Gastroesophageal sphincter (tissue), 4 donors: ENCODE measurements around the gene UTP20. TPM values are rescaled to one million over a fixed set of nuclear protein-coding genes. Genes with fewer than 3 reads are reported as not detected.
"Not testable (repeated sequence)": the region's sequence is repeated elsewhere in the genome, so short reads cannot be mapped to it uniquely, and the experiment has no call there.

Experiments used
- ATAC-seq: fragments of 150-250 bp; one replicate; pipeline ENCODE4 v1.9.1; 2016; ENCODE audit warnings: mild to moderate bottlenecking, moderate library complexity
- H3K27ac ChIP-seq, 4 donors: fragments of 200-600 bp; sonication (generic) in 3 of 4; 1 replicate in 3 of 4; 2 replicates in 1 of 4; pipeline ENCODE4 v1.5.1; 2016 to 2019
- H3K27me3 ChIP-seq: fragments of 200-600 bp; sonication (generic); one replicate; pipeline ENCODE4 v1.5.1; 2019
- H3K36me3 ChIP-seq, 2 donors: fragments of 200-600 bp; sonication (generic); one replicate each; pipeline ENCODE4 v1.5.1; 2019; ENCODE audit warnings: control low read depth in 1 of 2
- H3K4me1 ChIP-seq, 3 donors: fragments of 200-600 bp; sonication (generic); 1 replicate in 2 of 3; 2 replicates in 1 of 3; pipeline ENCODE4 v1.5.1; 2016 to 2019; ENCODE audit warnings: control low read depth in 2 of 3
- H3K4me3 ChIP-seq, 2 donors: fragments of 200-600 bp; sonication (generic); one replicate each; pipeline ENCODE4 v1.5.1; 2019; ENCODE audit warnings: mild to moderate bottlenecking in 1 of 2, moderate library complexity in 1 of 2
- H3K9me3 ChIP-seq, 3 donors: fragments of 200-600 bp; sonication (generic); one replicate each; pipeline ENCODE4 v1.5.1; 2017 to 2019; ENCODE audit warnings: control low read depth in 2 of 3
- CTCF ChIP-seq, 4 experiments: fragments of 200-600 bp in 2 of 4; fragments of 450-650 bp in 2 of 4; sonication (generic) in 1 of 4; IDR thresholded peaks; one replicate each; pipeline ENCODE4 v1.5.1; 2017 to 2019; ENCODE audit warnings: antibody characterized with exemption in 4 of 4, mild to moderate bottlenecking in 2 of 4, moderate library complexity in 2 of 4
- EP300 ChIP-seq: sonication (generic); formaldehyde crosslinking; IDR thresholded peaks from one replicate; pipeline ENCODE4 v1.6.1; 2017; ENCODE audit warnings: antibody characterized with exemption, mild to moderate bottlenecking
- POLR2A ChIP-seq, 2 donors: fragments of 450-650 bp; IDR thresholded peaks; one replicate each; pipeline ENCODE4 v1.6.1; 2017; ENCODE audit warnings: antibody characterized with exemption in 2 of 2, mild to moderate bottlenecking in 2 of 2, moderate library complexity in 1 of 2
- POLR2AphosphoS5 ChIP-seq: sonication (generic); formaldehyde crosslinking; IDR thresholded peaks from one replicate; pipeline ENCODE4 v1.6.1; 2017; ENCODE audit warnings: antibody characterized with exemption
- WGBS, 2 donors: methylation state at CpG; one replicate each; pipeline ENCODE4 v1.1.5; 2018; ENCODE audit warnings: low coverage in 1 of 2; 5-methylcytosine and 5-hydroxymethylcytosine counted together
- total RNA-seq, 4 donors: library from RNA; depleted of rRNA; stranded (reverse); fragments of >200 nt; gene quantifications; one replicate each; pipeline ENCODE4 v1.1.0, GENCODE V29; 2016

UTP20 gene
- total RNA-seq, 4 donors from 2014 or later: 9.4 to 12.5 (median 11.8) TPM

GRCh38 chr12:101372431-101372830, 92.5 kb downstream of the UTP20 start:
- no peak for TF ChIP-seq POLR2AphosphoS5
- no peak for TF ChIP-seq CTCF (IDR thresholded peaks at IDR 0.05)
- TF ChIP-seq EP300: no peak
- TF ChIP-seq POLR2A (IDR thresholded peaks at IDR 0.05): no peak
- ATAC-seq: no peak
- no peaks in the 10 kb centered on the region for H3K4me1 ChIP-seq
- no peak overlapping the region for H3K27ac ChIP-seq
- 78 to 85% methylated on average over 1 of the region's 1 CpG for WGBS, 2 donors
- H3K9me3 ChIP-seq: no peaks in the 10 kb centered on the region
- H3K27me3 ChIP-seq: no peaks in the 10 kb centered on the region
- H3K4me3 ChIP-seq: no peak overlapping the region
- peaks cover 3 to 99% of the 10 kb centered on the region in 2 donors for H3K36me3 ChIP-seq

- no peak overlapping the region for H3K4me3 ChIP-seq
- H3K36me3 ChIP-seq: peaks cover 0 to 99% of the 10 kb centered on the region in 2 donors
- H3K9me3 ChIP-seq: no peaks in the 10 kb centered on the region
- no peak overlapping the region for H3K27ac ChIP-seq
- no peaks in the 10 kb centered on the region for H3K27me3 ChIP-seq
- TF ChIP-seq EP300 (no peak), POLR2A (IDR thresholded peaks at IDR 0.05) (no peak), CTCF (IDR thresholded peaks at IDR 0.05) (no peak), POLR2AphosphoS5 (no peak)
- no peaks in the 10 kb centered on the region for H3K4me1 ChIP-seq
- ATAC-seq: no peak
- WGBS, 2 donors: 74 to 84% methylated on average over 5 of the region's 5 CpGs
These were observed 95.7 kb downstream of the UTP20 start for GRCh38 chr12:101375573-101375972.

GRCh38 chr12:101379149-101379548, 99.2 kb downstream of the UTP20 start:
- no peak overlapping the region for H3K27ac ChIP-seq
- no peak for ATAC-seq
- H3K9me3 ChIP-seq: no peaks in the 10 kb centered on the region
- H3K27me3 ChIP-seq: no peaks in the 10 kb centered on the region
- H3K4me3 ChIP-seq: no peak overlapping the region
- H3K36me3 ChIP-seq: peaks cover 0 to 100% of the 10 kb centered on the region in 2 donors
- no peaks in the 10 kb centered on the region for H3K4me1 ChIP-seq
- TF ChIP-seq POLR2A (IDR thresholded peaks at IDR 0.05): no peak
- no peak for TF ChIP-seq CTCF (IDR thresholded peaks at IDR 0.05)

GRCh38 chr12:101391181-101391580, 111.3 kb downstream of the UTP20 start:
- not testable (repeated sequence) for H3K4me3 ChIP-seq, H3K27ac ChIP-seq, ATAC-seq, H3K4me1 ChIP-seq, H3K9me3 ChIP-seq, H3K27me3 ChIP-seq
- WGBS, 2 donors: 80% methylated on average over 1 of the region's 3 CpGs; no CpG with 5 or more reads in 1 of the 2 donors
- peaks cover 3 to 67% of the 10 kb centered on the region in 2 donors for H3K36me3 ChIP-seq

- Histone ChIP-seq H3K27me3 (no peaks in the 10 kb centered on the region), H3K36me3 (peaks cover 0 to 5% of the 10 kb centered on the region in 2 donors), H3K9me3 (no peaks in the 10 kb centered on the region), H3K4me3 (peak overlapping the region; percentile 59 to 63), H3K27ac (peak overlapping the region; percentile 88 to 95 (median 92)), H3K4me1 (peaks cover 0 to 47% (median 8%) of the 10 kb centered on the region in 3 donors)
- ATAC-seq: no peak
- TF ChIP-seq POLR2A (IDR thresholded peaks at IDR 0.05) (no peak), POLR2AphosphoS5 (no peak), CTCF (IDR thresholded peaks at IDR 0.05) (no peak), EP300 (no peak)
- 0% methylated on average over 3 to 7 of the region's 18 CpGs for WGBS, 2 donors
These were observed 127.1 kb downstream of the UTP20 start for GRCh38 chr12:101407049-101407435.
